HepG2 (cell line): ENCODE data around the gene B4GALT3. TPM values are rescaled to one million over a fixed set of nuclear protein-coding genes. Genes with fewer than 3 reads are reported as not detected.

Experiments
- AGO1 ChIP-seq: fragments of 200-400 bp; formaldehyde crosslinking; IDR thresholded peaks from 2 replicates; pipeline ENCODE4 v1.6.1; 2017; ENCODE audit warnings: mild to moderate bottlenecking, low read depth, low read length, moderate library complexity; ENCODE audit not compliant: poor library complexity, severe bottlenecking
- ARNTL ChIP-seq: sonication (generic); formaldehyde crosslinking; IDR thresholded peaks from 2 replicates; pipeline ENCODE4 v1.4.0; 2020; ENCODE audit warnings: mild to moderate bottlenecking, missing genetic modification reagents
- HNF1A ChIP-seq, 2 experiments: sonication (generic) in 1 of 2; formaldehyde crosslinking in 1 of 2; IDR thresholded peaks; 2 replicates each; pipeline versions ENCODE4 v1.4.0 to v1.6.1; 2016 to 2020; ENCODE audit warnings: borderline replicate concordance in 1 of 2, low read depth in 1 of 2, mild to moderate bottlenecking in 1 of 2, missing genetic modification reagents in 1 of 2
- MAFK ChIP-seq, 2 experiments: IDR thresholded peaks in 1 of 2; conservative IDR thresholded peaks in 1 of 2; 2 replicates each; pipeline ENCODE4 v1.6.1; 2011; ENCODE audit warnings: improper control_type of control experiment in 2 of 2, low read length in 2 of 2
- NFKBIZ ChIP-seq: IDR thresholded peaks from 2 replicates; pipeline ENCODE4 v1.6.1; 2018; ENCODE audit warnings: missing genetic modification reagents, missing compliant biosample characterization
- NFYB ChIP-seq: sonication (generic); formaldehyde crosslinking; IDR thresholded peaks from 2 replicates; pipeline ENCODE4 v1.4.0; 2020; ENCODE audit warnings: missing genetic modification reagents
- NR3C1 ChIP-seq: sonication (generic); formaldehyde crosslinking; IDR thresholded peaks from 2 replicates; pipeline ENCODE4 v1.4.0; 2020; ENCODE audit warnings: missing genetic modification reagents
- PAF1 ChIP-seq: IDR thresholded peaks from 2 replicates; pipeline ENCODE4 v1.6.1; 2016; ENCODE audit warnings: missing genetic modification reagents, missing compliant biosample characterization
- PHF21A ChIP-seq: sonication (generic); formaldehyde crosslinking; IDR thresholded peaks from 2 replicates; pipeline ENCODE4 v1.5.0; 2020; ENCODE audit warnings: mild to moderate bottlenecking, missing genetic modification reagents
- SUZ12 ChIP-seq: fragments of 150-350 bp; IDR thresholded peaks from 2 replicates; pipeline ENCODE4 v1.6.1; 2014; ENCODE audit warnings: low read depth, low read length
- ZBTB1 ChIP-seq: sonication (generic); formaldehyde crosslinking; IDR thresholded peaks from 2 replicates; pipeline ENCODE4 v1.4.0; 2020; ENCODE audit warnings: missing genetic modification reagents, borderline replicate concordance
- ZFP82 ChIP-seq: sonication (generic); formaldehyde crosslinking; IDR thresholded peaks from 2 replicates; pipeline ENCODE4 v1.5.1; 2020; ENCODE audit warnings: mild to moderate bottlenecking, missing genetic modification reagents, borderline replicate concordance
- ZKSCAN8 ChIP-seq: IDR thresholded peaks from 2 replicates; pipeline ENCODE4 v1.6.1; 2016; ENCODE audit warnings: borderline replicate concordance, missing genetic modification reagents, missing compliant biosample characterization
- ZNF143 ChIP-seq: sonication (generic); formaldehyde crosslinking; IDR thresholded peaks from 2 replicates; pipeline ENCODE4 v1.4.0; 2020; ENCODE audit warnings: missing genetic modification reagents
- ZNF225 ChIP-seq: sonication (generic); formaldehyde crosslinking; IDR thresholded peaks from 2 replicates; pipeline ENCODE4 v1.4.0; 2020; ENCODE audit warnings: mild to moderate bottlenecking, missing genetic modification reagents
- polyA plus RNA-seq, 8 experiments: library from polyadenylated mRNA; depleted of rRNA in 3 of 8; stranded (reverse) in 7 of 8; unstranded in 1 of 8; fragments of >200 nt; fragmentation: Illumina TruSeq in 4 of 8; extraction: Trizol in 4 of 8; gene quantifications; 2 replicates each; pipeline versions ENCODE4 v1.2.1 to v1.2.3, GENCODE V29; 2011 to 2016; ENCODE audit warnings: low read depth in 4 of 8, missing spikeins in 1 of 8, mixed read lengths in 1 of 8; ENCODE audit not compliant: insufficient read depth in 1 of 8
- total RNA-seq, 5 experiments: library from RNA; depleted of rRNA; stranded (reverse); fragments of >200 nt; fragmentation: Illumina TruSeq; extraction: Trizol; gene quantifications; 2 replicates each; pipeline ENCODE4 v1.2.3, GENCODE V29; 2016; ENCODE audit warnings: low read depth in 1 of 5
- TF ChIP-seq, protein P1 (sequence below): sonication (generic); IDR thresholded peaks from 2 replicates; pipeline ENCODE4 v1.6.1; 2016; ENCODE audit warnings: low read depth, borderline replicate concordance
- TF ChIP-seq, protein P2 (sequence below): sonication (generic); formaldehyde crosslinking; IDR thresholded peaks from 2 replicates; pipeline ENCODE4 v1.5.0; 2020; ENCODE audit warnings: mild to moderate bottlenecking, missing genetic modification reagents, borderline replicate concordance
- TF ChIP-seq, protein P3 (sequence below): sonication (generic); formaldehyde crosslinking; IDR thresholded peaks from 2 replicates; pipeline ENCODE4 v1.8.1; 2023; ENCODE audit warnings: mild to moderate bottlenecking, moderate library complexity, missing genetic modification reagents

B4GALT3 gene
- total and polyA plus RNA-seq, 2 of the 13 experiments (the other 11 are each of a cell fraction or from before 2014, with no cell fraction given), result 35.6 to 40.4 TPM

GRCh38 chr1:161131523-161132409, 45.5 kb downstream of the B4GALT3 start (continued):
- TF ChIP-seq AGO1 (no peak), NFYB (CRISPR knock-in tag) (no peak), NR3C1 (CRISPR knock-in tag) (no peak), ZNF225 (CRISPR knock-in tag) (no peak), ZFP82 (CRISPR knock-in tag) (0 out of 2 replicates have a peak, but pooled peaks have one; percentile 24), PAF1 (CRISPR knock-in tag) (no peak), ZNF143 (CRISPR knock-in tag) (no peak), ARNTL (CRISPR knock-in tag) (no peak), PHF21A (no peak), MAFK (conservative IDR thresholded peaks at IDR 0.05 in 1 of 2, IDR thresholded peaks at IDR 0.05 in 1 of 2; ENCODE audit: low read length in 2 of 2) (no peak), SUZ12 (no peak), HNF1A (IDR thresholded peaks at IDR 0.05; ENCODE audit: low read depth) (no peak), HNF1A (CRISPR knock-in tag; IDR thresholded peaks at IDR 0.05; ENCODE audit: borderline replicate concordance) (no peak), ZBTB1 (no peak), ZKSCAN8 (CRISPR knock-in tag) (no peak), NFKBIZ (no peak)
- TF ChIP-seq, protein P1, sequence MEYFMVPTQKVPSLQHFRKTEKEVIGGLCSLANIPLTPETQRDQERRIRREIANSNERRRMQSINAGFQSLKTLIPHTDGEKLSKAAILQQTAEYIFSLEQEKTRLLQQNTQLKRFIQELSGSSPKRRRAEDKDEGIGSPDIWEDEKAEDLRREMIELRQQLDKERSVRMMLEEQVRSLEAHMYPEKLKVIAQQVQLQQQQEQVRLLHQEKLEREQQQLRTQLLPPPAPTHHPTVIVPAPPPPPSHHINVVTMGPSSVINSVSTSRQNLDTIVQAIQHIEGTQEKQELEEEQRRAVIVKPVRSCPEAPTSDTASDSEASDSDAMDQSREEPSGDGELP, result no peak
- TF ChIP-seq, protein P2, sequence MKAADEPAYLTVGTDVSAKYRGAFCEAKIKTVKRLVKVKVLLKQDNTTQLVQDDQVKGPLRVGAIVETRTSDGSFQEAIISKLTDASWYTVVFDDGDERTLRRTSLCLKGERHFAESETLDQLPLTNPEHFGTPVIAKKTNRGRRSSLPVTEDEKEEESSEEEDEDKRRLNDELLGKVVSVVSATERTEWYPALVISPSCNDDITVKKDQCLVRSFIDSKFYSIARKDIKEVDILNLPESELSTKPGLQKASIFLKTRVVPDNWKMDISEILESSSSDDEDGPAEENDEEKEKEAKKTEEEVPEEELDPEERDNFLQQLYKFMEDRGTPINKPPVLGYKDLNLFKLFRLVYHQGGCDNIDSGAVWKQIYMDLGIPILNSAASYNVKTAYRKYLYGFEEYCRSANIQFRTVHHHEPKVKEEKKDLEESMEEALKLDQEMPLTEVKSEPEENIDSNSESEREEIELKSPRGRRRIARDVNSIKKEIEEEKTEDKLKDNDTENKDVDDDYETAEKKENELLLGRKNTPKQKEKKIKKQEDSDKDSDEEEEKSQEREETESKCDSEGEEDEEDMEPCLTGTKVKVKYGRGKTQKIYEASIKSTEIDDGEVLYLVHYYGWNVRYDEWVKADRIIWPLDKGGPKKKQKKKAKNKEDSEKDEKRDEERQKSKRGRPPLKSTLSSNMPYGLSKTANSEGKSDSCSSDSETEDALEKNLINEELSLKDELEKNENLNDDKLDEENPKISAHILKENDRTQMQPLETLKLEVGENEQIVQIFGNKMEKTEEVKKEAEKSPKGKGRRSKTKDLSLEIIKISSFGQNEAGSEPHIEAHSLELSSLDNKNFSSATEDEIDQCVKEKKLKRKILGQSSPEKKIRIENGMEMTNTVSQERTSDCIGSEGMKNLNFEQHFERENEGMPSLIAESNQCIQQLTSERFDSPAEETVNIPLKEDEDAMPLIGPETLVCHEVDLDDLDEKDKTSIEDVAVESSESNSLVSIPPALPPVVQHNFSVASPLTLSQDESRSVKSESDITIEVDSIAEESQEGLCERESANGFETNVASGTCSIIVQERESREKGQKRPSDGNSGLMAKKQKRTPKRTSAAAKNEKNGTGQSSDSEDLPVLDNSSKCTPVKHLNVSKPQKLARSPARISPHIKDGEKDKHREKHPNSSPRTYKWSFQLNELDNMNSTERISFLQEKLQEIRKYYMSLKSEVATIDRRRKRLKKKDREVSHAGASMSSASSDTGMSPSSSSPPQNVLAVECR (CRISPR knock-in tag), result 0 out of 2 replicates have a peak, but pooled peaks have one; percentile 12
- TF ChIP-seq, protein P3, sequence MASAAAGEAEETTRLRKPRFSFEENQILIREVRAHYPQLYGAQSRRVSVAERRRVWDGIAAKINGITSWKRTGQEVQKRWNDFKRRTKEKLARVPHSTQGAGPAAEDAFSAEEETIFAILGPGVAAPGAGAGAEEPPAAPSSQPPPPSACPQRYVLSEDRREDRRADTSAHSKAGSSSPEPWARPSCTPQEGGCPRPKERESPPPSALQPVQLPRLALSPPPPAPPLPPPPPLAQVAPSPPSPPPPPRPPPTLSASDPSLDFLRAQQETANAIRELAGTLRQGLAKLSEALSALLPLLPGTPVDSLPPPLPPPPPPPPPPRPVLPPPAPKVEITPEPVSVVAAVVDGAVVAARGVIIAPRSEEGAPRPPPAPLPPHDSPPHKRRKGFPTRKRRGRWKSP (CRISPR knock-in tag), result no peak
